ENCODE data around the gene CASR.

CASR gene

GRCh38 chr3:122263974-122264588 is 80.6 kb downstream of the CASR start:
- H3K4me2 ChIP-seq (ENCODE audit: low read length): no peak overlapping the region
- H3K79me2 ChIP-seq (ENCODE audit: insufficient read depth, low read length): no peaks in the 10 kb centered on the region
- H3K27me3 ChIP-seq (ENCODE audit: insufficient read depth, low read length): no peaks in the 10 kb centered on the region
- H3K27ac ChIP-seq (ENCODE audit: low read depth, low read length, poor library complexity, severe bottlenecking): no peak overlapping the region
- no peak overlapping the region for H2AFZ ChIP-seq (ENCODE audit: low read length)
- TF ChIP-seq EZH2 (IDR thresholded peaks at IDR 0.05; ENCODE audit: borderline replicate concordance, low read length) (no peak), CTCF (IDR thresholded peaks at IDR 0.05; ENCODE audit: low read length) (no peak)
- no peak overlapping the region for H3K9ac ChIP-seq (ENCODE audit: low read length)
- no peaks in the 10 kb centered on the region for H3K9me2 ChIP-seq (ENCODE audit: low read depth, low read length)
- H3K4me3 ChIP-seq (ENCODE audit: low read depth, low read length, poor library complexity, severe bottlenecking): no peak overlapping the region
- H3K4me1 ChIP-seq (ENCODE audit: insufficient read depth, low read length, severe bottlenecking): no peaks in the 10 kb centered on the region
- H3K9me3 ChIP-seq (ENCODE audit: low read length): no peaks in the 10 kb centered on the region
- H4K20me1 ChIP-seq (ENCODE audit: insufficient read depth, low read length): no peaks in the 10 kb centered on the region
- no peaks in the 10 kb centered on the region for H3K36me3 ChIP-seq (ENCODE audit: insufficient read depth, low read length)
- H3F3A ChIP-seq (ENCODE audit: insufficient read depth, low read length): no peaks in the 10 kb centered on the region

- 0 out of 2 replicates have a peak, but pooled peaks cover 1% of the 10 kb centered on the region for H3K9me3 ChIP-seq (ENCODE audit: low read length)
- no peak overlapping the region for H2AFZ ChIP-seq (ENCODE audit: low read length)
- H3F3A ChIP-seq (ENCODE audit: insufficient read depth, low read length): no peaks in the 10 kb centered on the region
- H3K9me2 ChIP-seq (ENCODE audit: low read depth, low read length): no peaks in the 10 kb centered on the region
- H3K27me3 ChIP-seq (ENCODE audit: insufficient read depth, low read length): no peaks in the 10 kb centered on the region
- H3K4me1 ChIP-seq (ENCODE audit: insufficient read depth, low read length, severe bottlenecking): no peaks in the 10 kb centered on the region
- H3K4me2 ChIP-seq (ENCODE audit: low read length): no peak overlapping the region
- H3K36me3 ChIP-seq (ENCODE audit: insufficient read depth, low read length): no peaks in the 10 kb centered on the region
- H3K4me3 ChIP-seq (ENCODE audit: low read depth, low read length, poor library complexity, severe bottlenecking): no peak overlapping the region
- H3K79me2 ChIP-seq (ENCODE audit: insufficient read depth, low read length): no peaks in the 10 kb centered on the region
- no peaks in the 10 kb centered on the region for H4K20me1 ChIP-seq (ENCODE audit: insufficient read depth, low read length)
- H3K9ac ChIP-seq (ENCODE audit: low read length): no peak overlapping the region
- H3K27ac ChIP-seq (ENCODE audit: low read depth, low read length, poor library complexity, severe bottlenecking): no peak overlapping the region
- TF ChIP-seq CTCF (IDR thresholded peaks at IDR 0.05; ENCODE audit: low read length): no peak
- no peak for TF ChIP-seq EZH2 (IDR thresholded peaks at IDR 0.05; ENCODE audit: borderline replicate concordance, low read length)
These were observed 82.5 kb downstream of the CASR start for GRCh38 chr3:122265957-122266356.

- Histone ChIP-seq H3K4me3 (ENCODE audit: low read depth, low read length, poor library complexity, severe bottlenecking) (no peak overlapping the region), H3K27me3 (ENCODE audit: insufficient read depth, low read length) (no peaks in the 10 kb centered on the region), H3K9me3 (ENCODE audit: low read length) (0 out of 2 replicates have a peak, but pooled peaks cover 2% of the 10 kb centered on the region), H3K36me3 (ENCODE audit: insufficient read depth, low read length) (no peaks in the 10 kb centered on the region), H3K4me1 (ENCODE audit: insufficient read depth, low read length, severe bottlenecking) (peaks cover 11% of the 10 kb centered on the region), H4K20me1 (ENCODE audit: insufficient read depth, low read length) (no peaks in the 10 kb centered on the region), H3K79me2 (ENCODE audit: insufficient read depth, low read length) (no peaks in the 10 kb centered on the region), H3K4me2 (ENCODE audit: low read length) (no peak overlapping the region), H3K9me2 (ENCODE audit: low read depth, low read length) (no peaks in the 10 kb centered on the region), H3F3A (ENCODE audit: insufficient read depth, low read length) (no peaks in the 10 kb centered on the region), H3K27ac (ENCODE audit: low read depth, low read length, poor library complexity, severe bottlenecking) (no peak overlapping the region), H3K9ac (ENCODE audit: low read length) (no peak overlapping the region), H2AFZ (ENCODE audit: low read length) (no peak overlapping the region)
- no peak for TF ChIP-seq CTCF (IDR thresholded peaks at IDR 0.05; ENCODE audit: low read length)
- TF ChIP-seq EZH2 (IDR thresholded peaks at IDR 0.05; ENCODE audit: borderline replicate concordance, low read length): no peak
These were observed 85.0 kb downstream of the CASR start for GRCh38 chr3:122268257-122269024.

Data from OCI-LY1 (cell line).